NCI-H748 (cell line): Measurements from ENCODE around the gene PATE2.

Experiments used
- DNase-seq: peaks from one replicate; lab custom pipeline; 2025; ENCODE audit not compliant: unreplicated experiment; lab: John Stamatoyannopoulos, UW

The PATE2 gene

DNA sequence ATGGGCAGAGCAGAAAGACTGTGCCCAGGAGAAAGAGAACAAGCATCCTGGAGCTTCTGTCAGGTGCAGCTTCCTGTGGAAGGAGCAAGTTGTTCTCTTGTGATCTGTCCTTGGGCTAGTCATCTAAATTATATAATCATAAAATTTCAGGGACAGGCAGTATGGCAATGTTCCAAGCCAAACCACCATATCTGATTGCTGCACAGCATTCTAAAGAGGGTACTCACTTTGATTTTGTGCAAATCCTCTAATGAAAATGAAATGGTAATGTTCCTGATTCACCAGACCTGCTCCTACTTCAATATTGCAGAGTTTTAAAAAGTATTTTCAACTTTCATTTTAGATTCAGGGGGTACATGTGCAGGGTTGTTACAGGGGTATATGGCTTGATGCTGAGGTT lies at the start of gene PATE2:
Gene PATE2 (minus strand): TSS at position 101 of the 400 bp plus-strand sequence. CDS start 55 bp downstream, at position 46.
- DNase-seq, result no peak

- DNase-seq, result no peak
These were observed 29.3 kb upstream of the PATE2 start for GRCh38 chr11:125807909-125808308.

DNA sequence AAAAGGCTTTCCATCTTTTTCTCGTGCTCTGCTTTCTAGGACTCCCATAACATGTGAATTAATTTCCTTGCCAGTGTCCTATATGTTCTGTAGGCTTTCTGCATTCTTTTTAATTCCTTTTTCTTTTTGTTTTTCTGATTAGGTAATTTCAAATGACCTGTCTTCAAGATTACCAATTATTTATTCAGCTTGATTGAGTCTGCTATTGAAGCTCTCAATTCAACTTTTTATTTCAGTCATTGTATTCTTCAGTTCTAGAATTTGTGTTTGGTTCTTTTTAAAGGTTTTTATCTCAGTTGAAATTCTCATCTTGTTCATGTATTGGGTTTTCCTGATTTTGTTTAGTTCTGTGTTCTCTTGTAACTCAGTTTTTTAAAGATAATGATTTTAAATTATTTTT lies 23.8 kb upstream of the PATE2 start:
- no peak for DNase-seq

- DNase-seq, result no peak
These were observed 21.2 kb upstream of the PATE2 start for GRCh38 chr11:125799808-125800207.

DNA sequence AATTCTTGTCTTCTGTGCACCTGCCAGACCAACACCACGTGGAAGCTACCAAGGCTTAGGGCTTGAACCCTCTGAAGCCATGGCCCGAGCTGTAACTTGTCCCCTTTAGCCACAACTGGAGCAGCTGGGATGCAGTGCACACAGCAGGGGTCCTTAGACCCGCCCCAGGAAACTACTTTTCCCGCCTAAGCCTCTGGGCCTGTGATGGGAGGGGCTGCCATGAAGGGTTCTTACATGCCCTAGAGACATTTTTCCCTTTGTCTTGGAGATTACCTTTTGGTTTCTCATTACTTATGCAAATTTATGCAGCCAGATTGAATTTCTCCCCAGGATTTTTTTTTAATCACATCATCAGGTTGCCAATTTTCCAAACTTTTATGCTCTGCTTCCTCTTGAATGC lies 19.0 kb upstream of the PATE2 start:
- no peak for DNase-seq

GRCh38 chr11:125790825-125791224 lies 12.2 kb upstream of the PATE2 start:
- no peak for DNase-seq

GRCh38 chr11:125787827-125788226 lies 9.2 kb upstream of the PATE2 start, which contains the start of gene PATE3:
Gene PATE3, plus strand, starts transcription at chr11:125788127. Its CDS starts 25 bp downstream, at chr11:125788152.
- no peak for DNase-seq

DNA sequence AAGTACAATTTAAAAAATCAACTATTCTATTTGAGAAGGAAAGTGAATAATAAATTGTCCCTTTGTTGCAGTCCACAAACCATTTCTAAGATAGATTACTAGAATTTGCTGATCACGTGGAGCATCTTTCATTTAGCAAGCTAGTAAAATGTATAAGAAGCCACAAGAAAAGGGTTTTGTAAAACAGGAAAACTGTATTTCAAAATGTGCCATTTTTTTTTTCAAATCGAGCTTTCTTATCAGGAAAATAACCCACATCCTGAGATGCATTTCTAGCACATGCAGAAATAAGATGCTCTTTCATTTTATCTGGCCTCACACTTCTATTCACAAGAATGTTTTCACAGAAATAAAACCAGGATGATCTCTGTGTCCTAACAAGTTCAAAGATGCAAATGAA lies 6.0 kb upstream of the PATE2 start:
- DNase-seq, result no peak

DNA sequence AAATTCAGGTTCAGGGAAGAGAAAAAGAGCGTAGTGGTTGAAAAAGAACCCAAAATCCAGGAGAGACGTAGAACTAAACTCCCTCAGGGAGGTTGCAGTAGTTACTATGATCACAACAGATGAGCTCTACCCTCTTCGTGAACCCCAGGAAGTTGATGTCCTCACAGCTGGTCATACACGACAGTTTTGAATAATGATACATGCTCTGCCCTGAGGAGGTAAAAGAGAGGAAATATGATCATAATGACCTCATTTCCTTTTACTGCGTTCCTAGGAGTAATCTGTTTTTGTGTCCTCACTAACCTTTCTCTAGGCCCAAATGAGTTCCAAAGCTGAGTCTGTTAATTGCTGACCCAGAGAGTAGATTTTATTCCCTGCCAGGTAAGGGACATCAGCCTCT lies 1.3 kb downstream of the PATE2 start:
- DNase-seq, result peak; percentile 1

DNA sequence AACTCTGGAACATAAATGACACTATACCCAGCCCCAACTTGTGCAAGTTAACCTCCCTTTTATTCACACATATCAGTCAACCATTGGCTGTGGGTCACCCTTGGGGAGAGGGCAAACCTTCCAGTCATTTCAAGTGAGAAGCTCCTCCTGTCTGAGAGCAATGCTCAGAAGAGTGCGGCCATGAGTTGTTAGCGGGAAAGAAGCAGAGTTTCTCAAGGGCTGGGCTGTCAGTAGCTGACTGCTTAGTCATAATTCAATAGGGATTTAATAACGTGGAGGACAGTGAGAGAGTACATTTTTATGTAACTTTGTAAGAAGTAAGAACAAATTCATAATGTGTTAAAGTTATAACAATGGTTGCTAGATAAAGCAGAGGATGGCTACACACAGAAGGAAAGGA lies 5.1 kb downstream of the PATE2 start:
- DNase-seq, result no peak

DNA sequence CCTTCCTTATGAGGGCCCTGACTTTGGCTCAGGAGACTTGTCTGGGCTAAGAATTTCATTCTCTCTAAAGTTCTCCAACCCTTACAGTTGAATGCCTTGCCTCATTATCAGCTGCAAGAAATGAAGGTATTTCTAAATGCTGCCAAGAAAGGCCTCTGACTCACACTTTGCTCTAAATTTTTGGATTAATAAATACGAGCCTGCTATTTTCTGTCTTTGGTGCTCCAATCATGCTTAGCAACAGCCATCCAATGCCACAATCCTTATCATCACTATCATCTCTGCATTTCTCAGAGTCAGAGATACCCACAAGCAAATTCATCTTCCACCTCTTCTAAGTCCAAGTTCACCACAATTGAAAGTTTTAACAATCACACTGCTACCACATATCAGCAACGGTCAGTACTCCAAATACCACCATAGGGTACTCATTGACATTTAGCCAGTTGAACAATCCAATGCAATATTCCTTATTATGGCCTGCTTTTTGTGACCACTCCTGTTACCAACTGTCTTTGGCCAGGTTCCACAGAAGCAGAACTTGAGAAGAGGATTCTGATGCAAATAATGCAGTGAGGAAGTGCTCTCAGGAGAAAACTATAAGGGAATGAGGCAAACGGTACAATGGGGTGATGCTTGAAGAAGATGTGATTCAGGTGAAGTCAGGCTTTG lies 5.7 kb downstream of the PATE2 start:
- no peak for DNase-seq

DNA sequence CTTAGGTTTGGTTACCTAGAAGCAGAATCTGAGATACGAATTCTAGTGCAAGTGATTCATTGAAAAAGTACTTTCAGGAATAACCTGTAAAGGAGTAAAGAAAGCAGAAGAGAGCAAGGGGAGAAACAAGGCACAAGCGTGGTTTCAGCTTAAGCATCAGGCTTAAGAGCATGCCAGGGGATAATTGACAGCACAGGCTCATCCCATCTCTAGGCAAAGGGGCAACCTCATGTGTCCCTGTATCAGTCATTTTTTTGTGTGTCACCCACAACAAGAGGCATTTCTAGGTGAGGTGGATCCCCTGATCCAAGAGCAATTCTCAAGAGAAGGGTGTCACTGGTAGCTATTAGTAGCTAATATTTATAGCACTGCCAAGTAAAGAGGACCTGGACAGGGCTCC lies 8.0 kb downstream of the PATE2 start:
- DNase-seq, result no peak

DNA sequence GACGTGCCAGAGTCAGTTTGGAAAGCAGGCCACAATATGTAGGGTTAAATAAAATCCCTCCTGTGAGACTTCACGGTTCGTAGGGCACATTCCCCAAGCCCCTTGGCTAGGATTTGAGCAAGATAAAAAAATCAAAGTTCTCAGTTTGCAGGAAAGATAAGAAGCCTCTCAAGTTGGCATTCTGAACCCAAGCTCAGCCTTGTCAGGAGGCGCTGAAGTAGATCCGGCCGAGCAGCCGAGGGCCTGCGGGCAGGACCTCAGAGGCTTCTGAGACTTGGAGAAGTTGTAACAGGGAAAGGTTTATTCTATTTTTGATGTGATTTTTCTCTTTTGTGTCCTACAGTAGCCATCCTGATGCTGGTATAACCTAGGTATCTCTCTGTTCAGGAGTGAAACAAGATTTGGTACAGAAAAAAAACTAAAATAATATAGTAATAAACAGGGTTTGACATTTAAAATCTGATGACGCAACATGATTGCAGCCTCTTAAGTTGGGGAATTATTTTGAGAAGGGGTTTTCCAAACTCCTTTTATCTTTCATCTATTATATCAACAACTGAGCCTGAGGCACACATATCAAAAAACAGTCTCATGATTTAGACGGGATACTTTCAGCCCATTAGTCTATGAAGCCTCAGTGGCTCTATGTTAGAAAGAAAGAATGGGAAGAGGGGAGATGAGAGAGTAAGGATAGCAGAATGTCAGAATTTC lies 10.1 kb downstream of the PATE2 start:
- no peak for DNase-seq

DNA sequence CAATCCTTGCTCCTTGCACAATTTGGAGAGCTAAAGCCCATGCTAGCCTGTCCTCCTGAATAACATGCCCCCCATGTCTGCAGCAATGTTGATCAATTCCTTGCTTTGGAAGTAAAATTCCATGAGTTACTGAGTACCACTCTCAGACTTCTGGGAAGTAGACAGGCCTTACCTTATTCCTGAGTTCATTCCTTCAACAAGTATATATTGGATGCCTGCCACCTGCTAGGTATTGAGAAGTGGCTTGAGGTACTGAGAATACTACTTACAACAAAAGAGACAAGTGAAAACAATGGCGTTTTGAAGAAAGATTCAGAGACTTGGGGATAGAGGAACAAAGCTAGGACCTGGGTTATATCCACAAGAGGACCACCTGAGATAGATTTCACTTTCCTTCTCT lies 12.4 kb downstream of the PATE2 start:
- DNase-seq, result no peak

DNA sequence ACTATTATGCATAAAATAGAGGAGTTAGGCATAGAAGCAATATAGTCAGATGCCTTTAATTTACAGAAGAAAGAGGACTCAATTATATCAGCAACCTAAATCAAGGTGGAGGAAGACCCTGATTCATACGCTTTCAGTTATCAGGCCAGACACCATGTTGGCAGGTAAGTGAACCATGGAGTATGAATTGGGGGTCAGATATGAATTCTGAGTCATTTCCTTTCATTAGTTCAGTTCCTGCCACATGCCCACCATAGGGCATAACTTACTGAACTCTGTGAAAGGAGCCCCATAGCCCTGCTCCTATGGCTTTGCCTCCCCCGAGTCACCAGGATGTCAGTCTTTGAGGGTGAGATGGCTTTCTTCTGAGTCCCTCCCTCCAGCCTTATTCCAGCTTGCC lies 15.1 kb downstream of the PATE2 start:
- no peak for DNase-seq

GRCh38 chr11:125762445-125762844 lies 16.2 kb downstream of the PATE2 start:
- no peak for DNase-seq

GRCh38 chr11:125756050-125756449 lies 22.6 kb downstream of the PATE2 start:
- no peak for DNase-seq

GRCh38 chr11:125750629-125751028 lies 28.0 kb downstream of the PATE2 start:
- DNase-seq, result no peak

- no peak for DNase-seq
These were observed 32.6 kb downstream of the PATE2 start, which contains the start of gene PATE1 for GRCh38 chr11:125745979-125746378. Gene PATE1, plus strand, starts transcription at chr11:125746279. Its CDS starts 26 bp downstream, at chr11:125746305.

DNA sequence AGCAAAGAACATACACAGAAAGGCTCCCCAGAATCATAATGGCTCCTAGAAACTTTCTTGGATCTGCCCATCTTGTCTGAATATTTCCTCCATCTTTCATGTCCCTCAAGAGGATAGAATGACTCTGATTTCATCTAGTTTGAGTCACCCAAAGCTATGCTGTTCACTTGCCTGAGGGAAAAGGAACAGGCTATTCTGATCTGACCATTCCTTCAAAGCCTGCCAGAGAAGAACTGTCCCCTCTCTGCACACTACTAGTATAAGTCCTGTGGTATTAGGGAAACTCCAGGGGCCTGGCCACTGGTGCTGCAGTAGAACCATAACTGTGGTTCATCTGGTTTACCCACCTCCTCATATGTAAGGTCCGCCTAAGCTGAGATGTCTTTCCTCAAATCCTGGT lies 34.9 kb downstream of the PATE2 start:
- no peak for DNase-seq

- DNase-seq, result no peak
These were observed 38.0 kb downstream of the PATE2 start for GRCh38 chr11:125740617-125741016.

- DNase-seq, result no peak
These were observed 49.7 kb downstream of the PATE2 start for GRCh38 chr11:125728969-125729368.
